Chondrocyte (in vitro differentiated cells): Measurements from ENCODE around the gene NCAM1. TPM values are rescaled to one million over a fixed set of nuclear protein-coding genes. Genes with fewer than 3 reads are reported as not detected.

ENCODE experiments used
- DNase-seq: peaks from one replicate; pipeline ENCODE4 v3.0.0; 2021; ENCODE audit warnings: mixed read lengths, low spot score
- H3K27ac Mint-ChIP-seq: one replicate; pipeline ENCODE4 v1.8.0; 2021; ENCODE audit warnings: mild to moderate bottlenecking, moderate library complexity, mixed read lengths; ENCODE audit not compliant: unreplicated experiment
- H3K27me3 Mint-ChIP-seq: 2 replicates; pipeline ENCODE4 v1.8.0; 2021; ENCODE audit warnings: low read depth, mixed read lengths
- H3K36me3 Mint-ChIP-seq: 2 replicates; pipeline ENCODE4 v1.8.0; 2021; ENCODE audit warnings: low read depth, mixed read lengths
- H3K4me1 Mint-ChIP-seq: 2 replicates; pipeline ENCODE4 v1.8.0; 2021; ENCODE audit warnings: low read depth, mild to moderate bottlenecking, mixed read lengths
- H3K4me3 Mint-ChIP-seq: one replicate; pipeline ENCODE4 v1.8.0; 2021; ENCODE audit warnings: mild to moderate bottlenecking, moderate library complexity, mixed read lengths; ENCODE audit not compliant: unreplicated experiment
- H3K9me3 Mint-ChIP-seq: 2 replicates; pipeline ENCODE4 v1.8.0; 2021; ENCODE audit warnings: low read depth, mixed read lengths
- CTCF ChIP-seq: fragments of 200-600 bp; sonication (generic); IDR thresholded peaks from 2 replicates; pipeline ENCODE4 v1.5.0; 2021; ENCODE audit warnings: antibody characterized with exemption, mild to moderate bottlenecking, moderate library complexity
- total RNA-seq: library from RNA; stranded (reverse); gene quantifications from 3 replicates; pipeline ENCODE4 v1.2.1, GENCODE V29; 2021

Gene NCAM1
- total RNA-seq, 1 donor from 2014 or later: 3.9 TPM

DNA sequence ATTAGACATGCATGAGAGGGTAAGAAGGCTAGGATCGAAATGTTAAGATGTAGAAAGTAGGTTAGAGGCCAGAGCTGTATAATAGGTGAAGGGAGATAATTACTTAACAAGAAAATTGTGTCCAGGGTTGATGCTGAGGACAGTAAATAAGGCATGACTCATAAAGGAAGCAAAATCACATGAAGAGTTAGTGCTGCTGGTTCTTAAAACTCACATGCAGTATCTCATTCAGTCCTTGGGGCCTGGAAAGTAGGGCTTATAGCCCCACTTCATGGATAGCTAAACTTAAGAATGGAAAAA lies 130.2 kb downstream of the NCAM1 start:
- no peak overlapping the region for H3K4me3 Mint-ChIP-seq
- H3K4me1 Mint-ChIP-seq: no peaks in the 10 kb centered on the region
- H3K36me3 Mint-ChIP-seq: no peaks in the 10 kb centered on the region
- no peak for DNase-seq
- H3K9me3 Mint-ChIP-seq: no peaks in the 10 kb centered on the region
- no peaks in the 10 kb centered on the region for H3K27me3 Mint-ChIP-seq
- H3K27ac Mint-ChIP-seq: no peak overlapping the region
- TF ChIP-seq CTCF: no peak

GRCh38 chr11:113096648-113097047 lies 135.4 kb downstream of the NCAM1 start:
- TF ChIP-seq CTCF: no peak
- H3K9me3 Mint-ChIP-seq: no peaks in the 10 kb centered on the region
- H3K4me1 Mint-ChIP-seq: no peaks in the 10 kb centered on the region
- H3K4me3 Mint-ChIP-seq: no peak overlapping the region
- H3K36me3 Mint-ChIP-seq: peaks cover 2% of the 10 kb centered on the region
- DNase-seq: no peak
- no peak overlapping the region for H3K27ac Mint-ChIP-seq
- no peaks in the 10 kb centered on the region for H3K27me3 Mint-ChIP-seq

GRCh38 chr11:113103932-113104690 lies 142.9 kb downstream of the NCAM1 start:
- Mint-ChIP-seq H3K27me3 (no peaks in the 10 kb centered on the region), H3K4me3 (no peak overlapping the region), H3K4me1 (peaks cover 12% of the 10 kb centered on the region), H3K27ac (no peak overlapping the region), H3K36me3 (peaks cover 2% of the 10 kb centered on the region), H3K9me3 (no peaks in the 10 kb centered on the region)
- no peak for DNase-seq
- TF ChIP-seq CTCF: no peak

DNA sequence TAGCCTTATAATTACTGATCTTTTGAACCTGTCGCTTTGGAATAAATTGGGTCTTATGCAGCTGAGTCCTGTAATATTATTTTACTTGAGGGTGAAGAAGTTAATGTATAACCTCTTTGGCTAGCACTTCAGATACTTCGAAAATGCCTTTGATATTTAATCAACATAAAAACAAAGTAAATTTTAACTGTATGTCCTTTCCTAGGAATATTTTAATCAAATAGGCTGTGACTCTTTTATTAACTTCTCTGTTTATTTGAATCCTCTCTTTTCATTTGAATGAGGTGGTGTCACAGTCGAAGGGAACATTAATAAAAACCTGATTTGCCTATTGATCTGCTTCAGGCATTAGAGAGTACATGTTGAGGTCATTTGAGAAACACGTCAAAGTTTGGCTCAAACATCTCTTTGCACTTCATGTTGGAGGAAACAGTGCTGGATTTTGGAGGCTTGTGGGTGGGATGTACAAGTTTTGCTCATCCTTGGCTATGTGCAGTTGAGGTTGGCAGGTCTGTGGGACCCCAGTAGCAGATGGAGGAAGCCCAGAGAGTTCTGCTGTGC lies 143.6 kb downstream of the NCAM1 start:
- no peak overlapping the region for H3K27ac Mint-ChIP-seq

DNA sequence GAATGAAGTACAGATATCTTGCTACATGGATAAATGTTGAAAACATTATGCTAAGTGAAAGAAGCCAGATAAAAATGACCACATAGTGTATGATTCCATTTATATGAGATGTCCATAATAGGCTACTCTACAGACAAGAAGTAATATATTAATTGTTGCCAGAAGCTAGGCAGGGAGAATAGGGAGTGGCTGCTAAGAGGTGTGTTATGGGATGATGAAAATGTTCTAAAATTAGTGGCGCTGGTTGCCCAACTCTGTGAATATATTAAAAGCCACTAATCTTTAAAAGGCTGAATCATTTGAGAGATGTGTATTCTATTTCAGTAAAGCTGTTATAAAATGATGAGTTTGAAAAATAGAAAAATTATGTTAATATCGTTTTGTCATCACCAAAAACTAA lies 144.4 kb downstream of the NCAM1 start:
- no peaks in the 10 kb centered on the region for H3K27me3 Mint-ChIP-seq
- H3K9me3 Mint-ChIP-seq: no peaks in the 10 kb centered on the region
- H3K4me1 Mint-ChIP-seq: peaks cover 12% of the 10 kb centered on the region
- H3K27ac Mint-ChIP-seq: no peak overlapping the region
- no peak overlapping the region for H3K4me3 Mint-ChIP-seq
- no peaks in the 10 kb centered on the region for H3K36me3 Mint-ChIP-seq
- TF ChIP-seq CTCF: no peak
- no peak for DNase-seq

More for the DNA sequence above, 143.6 kb downstream of the NCAM1 start:
- no peaks in the 10 kb centered on the region for H3K9me3 Mint-ChIP-seq
- H3K4me1 Mint-ChIP-seq: peaks cover 12% of the 10 kb centered on the region
- H3K4me3 Mint-ChIP-seq: no peak overlapping the region
- TF ChIP-seq CTCF: no peak
- no peak for DNase-seq
- H3K27me3 Mint-ChIP-seq: no peaks in the 10 kb centered on the region
- H3K36me3 Mint-ChIP-seq: peaks cover 2% of the 10 kb centered on the region
